Measurements from ENCODE around the gene IQGAP2.

- TF ChIP-seq CTCF (conservative IDR thresholded peaks at IDR 0.05) (no peak), EZH2 (IDR thresholded peaks at IDR 0.05; ENCODE audit: low read depth) (no peak)
Measured at GRCh38 chr5:76527685-76528161, 124.6 kb downstream of the IQGAP2 start.
